HG02798 (cell line): ENCODE data around the gene ATP6V1B1.

Experiments
- ATAC-seq: cut with Tn5 transposase; IDR thresholded peaks from one replicate; pipeline ENCODE4 v1.9.1; 2021; ENCODE audit warnings: mild to moderate bottlenecking; ENCODE audit not compliant: unreplicated experiment, poor library complexity

Gene ATP6V1B1

GRCh38 chr2:70901227-70902066, 34.3 kb upstream of the ATP6V1B1 start:
- ATAC-seq, result no peak

DNA sequence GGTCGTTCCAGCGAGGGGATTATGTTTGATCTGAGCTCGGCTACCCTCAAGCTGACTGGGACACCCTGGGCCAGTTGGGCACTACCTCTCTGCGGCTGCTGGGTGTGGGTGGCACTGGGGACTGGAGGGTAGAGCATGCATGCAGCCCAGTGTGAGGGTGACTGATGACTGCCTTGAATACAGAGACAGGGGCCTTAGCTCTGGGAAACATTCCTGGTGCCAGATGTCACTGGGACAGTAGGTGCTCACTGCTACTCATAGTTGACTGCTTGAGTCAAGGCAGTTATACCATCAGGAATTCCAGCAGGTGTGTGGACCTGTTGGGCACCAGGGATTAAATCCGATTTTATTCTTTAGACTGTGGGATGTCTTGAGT, 33.6 kb upstream of the ATP6V1B1 start:
- ATAC-seq, result no peak

DNA sequence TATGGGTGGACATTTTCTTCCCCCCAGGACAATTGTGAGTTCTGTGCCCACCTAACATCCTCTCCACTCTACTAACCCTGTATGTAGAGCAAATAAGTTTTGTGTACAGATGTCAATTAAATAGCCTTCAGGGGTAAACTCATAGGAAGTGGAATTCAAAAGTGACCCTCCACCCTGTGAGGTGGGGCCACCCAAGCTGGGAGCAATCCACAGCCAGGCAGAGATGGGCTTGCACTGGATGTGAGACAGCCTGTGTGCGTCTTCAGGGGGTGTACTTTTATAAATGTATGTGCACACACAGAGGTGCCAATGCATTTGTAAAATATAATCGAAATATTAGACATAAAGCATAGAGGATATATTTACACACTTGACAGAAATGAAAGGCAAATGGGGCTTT, 33.1 kb upstream of the ATP6V1B1 start:
- no peak for ATAC-seq

DNA sequence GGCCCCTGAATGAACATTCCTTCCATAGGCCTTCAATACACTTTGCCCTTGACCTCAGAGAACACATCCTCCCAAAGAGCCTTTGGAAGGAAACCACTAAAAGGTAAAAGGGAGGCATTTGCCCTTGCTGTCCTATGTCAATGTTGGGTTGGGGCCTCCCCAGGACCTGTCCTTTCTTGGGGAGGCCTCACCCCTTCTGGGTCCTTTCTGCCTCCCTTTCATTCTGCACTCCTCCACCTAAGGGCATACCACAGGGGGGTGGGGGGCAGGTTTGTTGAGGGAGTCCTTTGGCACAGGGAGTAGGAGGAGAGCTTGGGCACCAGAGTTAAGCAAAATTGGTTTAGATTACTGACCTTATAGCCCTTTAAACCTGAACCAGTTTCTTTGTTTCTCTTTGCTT, 32.5 kb upstream of the ATP6V1B1 start:
- no peak for ATAC-seq

DNA sequence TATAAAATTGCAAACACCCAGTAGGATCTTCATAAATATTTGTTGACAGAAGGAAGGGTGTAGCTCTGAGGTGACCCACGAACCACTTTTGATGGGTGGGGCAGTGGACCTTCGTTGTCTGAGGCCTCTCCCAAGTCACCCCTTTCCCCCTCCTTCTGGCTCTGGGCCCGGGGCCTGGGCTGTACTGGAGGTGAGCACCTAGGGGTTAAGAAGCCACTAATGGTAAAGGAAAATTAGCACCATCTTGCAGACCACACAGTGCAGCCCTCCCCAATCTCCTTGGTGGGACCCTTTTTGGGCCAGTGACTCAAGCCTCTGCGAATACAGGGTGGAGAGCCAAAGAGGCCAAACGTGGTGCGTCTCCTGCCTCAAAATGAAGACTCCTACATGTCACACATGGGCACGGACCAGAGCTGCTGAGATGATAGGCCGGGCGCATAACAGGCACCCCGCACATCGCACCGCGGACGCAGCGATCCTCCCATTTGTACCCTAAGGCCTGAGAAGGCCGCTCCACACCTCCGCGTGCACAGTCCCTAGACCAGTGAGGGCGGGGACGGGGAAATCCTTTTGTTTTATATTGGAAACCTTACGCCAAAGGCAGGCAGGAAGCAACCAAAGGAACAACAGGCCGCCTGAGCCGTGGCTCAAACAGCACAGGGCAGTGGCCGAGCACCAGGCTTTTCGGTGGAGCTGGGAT, 31.9 kb upstream of the ATP6V1B1 start:
- no peak for ATAC-seq

DNA sequence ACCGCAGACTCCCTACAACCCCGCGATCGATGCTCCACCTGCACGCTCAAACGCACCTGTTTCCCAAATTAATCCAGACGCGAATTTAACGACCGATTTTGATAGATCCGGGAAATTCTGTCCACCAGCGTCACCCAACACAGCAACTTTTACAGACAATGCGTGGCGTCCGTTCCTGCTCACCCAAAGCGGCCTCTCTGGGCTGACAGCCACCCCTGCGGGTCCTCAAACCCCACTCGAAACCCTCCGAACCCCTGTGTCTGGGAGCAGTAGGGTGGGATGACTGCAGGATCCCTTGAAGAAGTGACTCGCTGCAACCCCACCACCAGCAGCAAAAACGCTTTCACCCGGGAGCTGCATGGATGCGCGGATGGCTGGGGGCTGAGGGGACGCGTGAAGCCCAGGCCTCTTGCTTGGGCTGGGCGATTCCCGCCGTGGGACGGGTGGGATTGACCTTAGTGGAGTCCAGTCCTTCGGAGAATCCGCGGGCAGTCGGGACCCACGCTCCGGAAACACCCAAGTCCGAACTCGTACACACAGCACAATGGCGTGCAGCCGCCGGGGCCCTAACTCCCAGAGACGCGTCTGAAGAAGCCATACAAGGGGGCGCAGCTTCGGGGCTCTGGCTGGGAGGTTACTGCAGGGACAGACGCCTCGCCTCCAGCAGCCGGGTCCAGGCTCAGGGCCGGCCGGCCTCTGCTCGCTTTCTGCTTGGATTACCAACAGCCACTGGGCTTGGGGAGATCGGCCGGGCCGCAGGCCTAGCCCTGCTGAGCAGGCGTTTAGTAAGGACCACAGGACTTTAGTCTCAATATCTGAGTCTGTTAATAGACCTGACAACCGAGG, 31.1 kb upstream of the ATP6V1B1 start:
- no peak for ATAC-seq

DNA sequence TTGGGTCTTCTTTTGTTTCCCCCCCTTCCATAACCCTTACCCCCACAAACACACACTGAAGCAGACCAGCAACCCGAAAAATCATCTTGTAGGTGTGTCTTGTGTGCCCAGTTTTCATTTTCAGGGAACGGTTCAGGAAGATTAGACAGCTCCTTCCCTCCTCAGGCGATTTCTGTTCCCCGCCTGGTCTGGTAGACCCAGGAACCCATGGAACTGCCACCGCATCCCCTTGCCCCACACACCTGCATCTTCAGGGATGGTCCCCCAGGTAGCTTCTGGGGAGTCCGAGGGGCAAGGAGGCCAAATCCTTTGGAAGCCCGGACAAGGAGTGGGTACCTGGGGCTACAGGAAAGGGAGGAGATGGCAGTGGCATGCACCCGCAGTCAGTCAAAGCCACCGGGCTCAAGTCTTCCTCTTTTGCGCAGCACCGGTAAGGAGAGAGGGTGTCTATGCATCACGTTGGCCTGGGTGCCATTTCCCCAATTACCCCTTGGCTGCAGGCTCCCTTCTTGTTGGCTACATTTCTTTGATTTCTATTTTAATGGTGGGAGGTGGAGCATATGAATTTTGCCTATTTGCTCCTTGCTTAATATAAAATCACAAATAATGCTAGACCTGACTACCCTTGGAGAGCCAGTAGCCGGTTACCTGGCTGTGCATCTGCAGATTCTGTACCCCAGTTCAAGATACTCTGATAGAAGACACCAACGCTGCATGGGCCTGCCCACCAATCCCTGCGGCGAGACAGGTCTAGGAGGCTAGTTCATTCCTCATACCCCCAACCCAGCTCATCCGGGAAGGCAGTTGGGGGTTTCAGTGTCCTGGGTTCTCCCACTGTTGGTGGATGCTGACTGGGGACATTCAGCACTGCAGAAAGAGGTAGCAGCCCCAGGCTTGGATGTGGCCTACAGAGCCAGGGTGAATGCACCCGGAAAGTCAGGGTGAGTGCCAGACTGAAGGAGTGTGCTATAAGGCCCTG, 30.0 kb upstream of the ATP6V1B1 start:
- ATAC-seq, result no peak

DNA sequence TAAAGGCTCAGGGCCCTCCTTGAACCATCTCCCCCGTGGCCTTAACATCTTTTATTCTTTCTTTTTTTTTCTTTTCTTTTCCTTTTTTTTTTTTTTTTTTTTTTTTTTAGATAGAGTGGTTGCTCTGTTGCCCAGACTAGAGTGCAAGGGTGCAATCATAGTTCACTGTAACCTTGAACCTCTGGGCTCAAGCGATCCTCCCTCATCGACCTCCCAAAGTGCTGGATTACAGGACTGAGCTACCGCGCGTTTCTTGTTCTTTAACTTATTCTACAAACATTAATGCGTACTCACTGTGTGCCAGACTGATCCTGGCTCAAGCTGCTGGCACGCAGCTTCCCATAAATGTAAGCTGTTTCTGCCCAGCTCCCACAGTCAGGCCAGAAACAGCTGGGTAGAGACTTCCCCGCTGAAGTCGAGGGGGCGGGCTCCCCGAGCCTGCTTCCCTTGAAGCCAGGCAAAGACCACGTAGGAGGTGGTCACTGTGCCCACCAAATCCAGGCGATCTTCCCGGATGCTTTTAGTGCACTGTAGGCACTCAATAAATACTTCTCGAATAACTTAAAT, 29.2 kb upstream of the ATP6V1B1 start:
- no peak for ATAC-seq

DNA sequence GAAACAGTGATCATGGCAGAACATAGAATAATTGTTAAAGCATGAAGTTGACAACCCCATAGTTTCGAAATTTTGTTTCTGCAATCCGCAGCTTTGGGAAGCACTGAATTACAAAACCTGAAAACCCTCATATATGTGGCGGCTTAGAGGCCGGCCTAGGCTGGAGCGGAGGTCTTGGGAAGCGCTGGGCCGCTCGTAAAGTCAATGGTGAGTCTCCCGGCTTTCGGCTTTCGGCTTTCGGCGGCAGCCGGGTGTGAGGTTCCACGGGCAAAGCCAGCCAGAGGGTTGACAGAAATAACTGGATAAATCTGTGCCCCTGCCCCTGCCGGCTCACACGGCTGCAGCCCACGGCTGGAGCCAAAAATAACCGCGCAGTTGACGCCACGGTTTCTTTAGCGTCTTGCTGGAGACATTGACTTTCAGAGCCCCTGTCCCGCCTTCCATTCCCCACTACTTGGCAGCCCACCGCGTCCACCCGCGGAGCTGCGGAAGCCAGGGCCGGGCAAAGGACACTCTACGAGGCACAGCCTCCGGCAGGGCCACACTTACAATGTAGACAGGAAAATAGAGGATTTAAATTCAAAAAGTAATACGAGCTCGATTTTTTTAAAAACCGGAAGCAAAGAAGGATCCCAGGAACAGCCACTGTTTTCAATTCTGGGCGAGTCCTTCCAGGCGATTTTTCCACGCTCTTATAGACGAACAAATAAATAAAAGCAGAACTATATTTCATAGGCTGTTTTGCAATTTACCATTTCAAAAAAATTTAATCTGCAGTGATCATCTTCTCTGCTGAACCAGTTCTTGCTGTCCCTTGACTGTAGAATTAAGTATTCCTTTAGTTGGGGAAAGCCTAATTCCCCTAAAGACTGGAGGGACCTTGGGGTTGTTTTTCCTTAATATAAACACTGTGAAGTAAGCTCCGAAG, 28.3 kb upstream of the ATP6V1B1 start:
- no peak for ATAC-seq

- ATAC-seq, result no peak
These were observed 19.4 kb upstream of the ATP6V1B1 start for GRCh38 chr2:70916291-70916690.

DNA sequence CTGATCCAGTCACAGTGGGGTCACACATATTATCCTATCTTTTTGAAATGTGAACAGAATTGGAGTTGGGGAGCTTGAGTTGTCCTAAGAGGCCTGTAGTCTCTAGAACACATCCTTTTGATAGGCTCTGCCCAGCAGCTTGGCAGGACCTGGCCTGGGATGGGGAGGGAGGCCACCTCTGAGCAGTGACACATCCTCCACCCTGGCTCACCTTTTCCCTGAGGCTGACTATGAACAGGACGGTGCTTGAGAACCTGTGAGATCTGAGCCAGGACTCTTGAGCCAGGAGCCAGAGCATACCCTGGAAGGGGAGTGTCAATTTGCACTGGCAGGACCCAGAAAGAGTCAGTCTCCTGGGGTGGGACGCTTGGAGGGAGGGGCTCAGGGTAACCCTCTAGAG, 17.7 kb upstream of the ATP6V1B1 start:
- ATAC-seq, result no peak

GRCh38 chr2:70919672-70920366, 15.9 kb upstream of the ATP6V1B1 start:
- ATAC-seq, result peak; percentile 68

- peak; percentile 7 for ATAC-seq
These were observed 15.4 kb upstream of the ATP6V1B1 start for GRCh38 chr2:70920367-70920715.

GRCh38 chr2:70921031-70921430, 14.7 kb upstream of the ATP6V1B1 start:
- no peak for ATAC-seq

- no peak for ATAC-seq
These were observed 13.9 kb upstream of the ATP6V1B1 start for GRCh38 chr2:70921839-70922234.

DNA sequence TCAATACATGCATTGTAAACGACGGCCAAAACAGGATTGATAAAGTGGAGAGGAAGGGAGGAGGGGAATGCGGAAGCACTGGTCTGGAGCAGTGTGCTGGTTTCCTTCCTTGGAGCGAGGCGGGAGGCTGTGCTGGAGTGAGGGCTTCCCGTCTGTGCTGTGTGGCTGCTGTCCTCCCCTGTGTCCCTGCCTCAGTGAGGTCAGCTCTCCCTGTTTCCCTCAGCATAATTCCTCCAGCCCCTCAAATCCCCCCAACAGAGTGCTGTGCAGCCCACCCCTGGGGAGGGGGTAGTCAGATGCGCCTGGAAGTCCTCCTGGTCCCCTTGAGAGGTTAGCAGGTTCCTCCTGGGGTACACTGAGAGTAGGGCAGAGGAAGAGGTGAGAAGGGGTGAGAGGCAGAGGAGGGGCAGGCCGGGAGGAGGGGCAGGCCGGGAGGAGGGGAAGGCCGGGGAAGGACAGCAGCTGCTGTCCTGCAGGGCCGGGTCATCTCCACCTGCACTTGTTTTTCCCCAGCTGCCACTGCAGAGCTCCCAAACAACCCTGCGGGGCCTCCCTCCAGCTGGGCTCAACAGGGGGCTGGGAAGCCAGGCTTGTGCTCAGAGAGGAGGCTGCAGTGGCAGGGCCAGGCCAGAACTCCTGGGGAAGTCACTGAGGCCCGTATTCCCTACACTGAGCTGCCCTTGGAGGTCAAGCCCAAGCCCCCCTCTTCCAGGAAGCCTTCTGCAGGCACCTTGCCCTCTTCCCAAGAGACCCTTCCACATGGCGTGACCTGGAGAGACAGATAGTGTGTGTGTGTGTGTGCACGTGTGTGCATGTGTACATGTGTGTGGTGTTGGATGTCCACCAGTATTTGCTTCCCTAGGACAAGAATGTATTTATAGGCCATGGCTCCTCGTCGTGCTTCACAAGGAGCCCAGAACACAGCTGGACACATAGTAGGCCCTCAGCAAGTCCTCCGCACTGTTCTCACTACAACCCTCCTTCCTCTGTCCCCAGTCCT, 13.2 kb upstream of the ATP6V1B1 start:
- ATAC-seq, result no peak
